K562 (cell line): ENCODE measurements around the gene NEDD4L. TPM values are rescaled to one million over a fixed set of nuclear protein-coding genes. Genes with fewer than 3 reads are reported as not detected.

Source experiments
- ATAC-seq: fragments of 200-7000 bp; cut with Tn5 transposase; 3 replicates; pipeline ENCODE4 v1.9.1; 2020; ENCODE audit warnings: moderate library complexity
- BruUV-seq: library from RNA; stranded (reverse); fragments of 400-500 nt; replicated peaks from 2 replicates; lab custom pipeline; 2021; lab: Mats Ljungman, UMichigan
- CTCF ChIA-PET: fragments of 300-600 bp; formaldehyde crosslinking; extraction: SDS; loops from one replicate; lab custom pipeline; 2021; ENCODE audit warnings: low intra/inter-chr PET ratio; lab: Yijun Ruan, JAX
- POLR2A ChIA-PET: fragments of 300-600, 350-650 bp; sonication (Branson Sonifier 250); formaldehyde crosslinking; extraction: SDS; loops from one replicate; lab custom pipeline; 2021; ENCODE audit warnings: antibody characterized with exemption, inconsistent platforms; lab: Yijun Ruan, JAX
- DNase-seq, 4 experiments: peaks; one replicate each; pipeline versions ENCODE4 v3.0.0 to v3.0.0-alpha.2; 2011 to 2018; ENCODE audit warnings: low spot score in 3 of 4, mixed read lengths in 3 of 4; ENCODE audit errors: extremely low read depth in 1 of 4
- FAIRE-seq: peaks from 2 replicates; lab custom pipeline; 2011; peaks lifted over from hg19 to GRCh38; lab: Jason Lieb, UNC
- H2AFZ ChIP-seq: 2 replicates; pipeline ENCODE4 v1.6.0; 2011; ENCODE audit warnings: low read depth, low read length, control low read depth, inconsistent platforms
- H3K27ac ChIP-seq: fragments of 200-600 bp; 3 replicates; pipeline ENCODE4 v1.8.0; 2011; ENCODE audit warnings: low read depth, mild to moderate bottlenecking, control low read depth, inconsistent platforms, low read length, moderate library complexity, mixed read lengths; ENCODE audit errors: extremely low read depth
- H3K27me3 ChIP-seq, 2 experiments: fragments of 300-600 bp in 1 of 2; 2 replicates in 1 of 2; 3 replicates in 1 of 2; pipeline versions ENCODE4 v1.6.0 to v1.8.0; 2011; ENCODE audit warnings: inconsistent platforms in 2 of 2, low read length in 2 of 2, mild to moderate bottlenecking in 1 of 2, mixed read lengths in 1 of 2, moderate library complexity in 1 of 2; ENCODE audit not compliant: control insufficient read depth in 2 of 2, insufficient read depth in 2 of 2
- H3K36me3 ChIP-seq: fragments of 300-600 bp; 3 replicates; pipeline ENCODE4 v1.8.0; 2011; ENCODE audit warnings: mild to moderate bottlenecking, low read length, inconsistent platforms; ENCODE audit not compliant: control insufficient read depth, insufficient read depth
- H3K4me1 ChIP-seq, 2 experiments: fragments of 200-600 bp in 1 of 2; replicated peaks in 1 of 2; 2 replicates in 1 of 2; 3 replicates in 1 of 2; pipeline versions ENCODE4 v1.5.1 to v1.8.0; 2011; ENCODE audit warnings: inconsistent platforms in 2 of 2, low read length in 2 of 2, mild to moderate bottlenecking in 1 of 2, mixed read lengths in 1 of 2, moderate library complexity in 1 of 2; ENCODE audit not compliant: control insufficient read depth in 2 of 2, insufficient read depth in 2 of 2
- H3K4me2 ChIP-seq: 2 replicates; pipeline ENCODE4 v1.6.1; 2011; ENCODE audit warnings: low read length, control low read depth, inconsistent platforms, mixed read lengths; ENCODE audit not compliant: insufficient read depth
- H3K4me3 ChIP-seq: fragments of 200-600 bp; sonication (generic), shearing (Covaris generic); 2 replicates; pipeline ENCODE4 v1.5.1; 2016; ENCODE audit warnings: control low read depth, inconsistent platforms
- H3K79me2 ChIP-seq: fragments of 200-600 bp; 3 replicates; pipeline ENCODE4 v1.8.0; 2011; ENCODE audit warnings: low read length, inconsistent platforms; ENCODE audit not compliant: control insufficient read depth, insufficient read depth
- H3K9ac ChIP-seq, 2 experiments: 2 replicates each; pipeline versions ENCODE4 v1.6.0 to v1.6.1; 2011; ENCODE audit warnings: low read depth in 2 of 2, low read length in 2 of 2, control low read depth in 1 of 2, inconsistent platforms in 1 of 2, mild to moderate bottlenecking in 1 of 2, mixed read lengths in 1 of 2; ENCODE audit not compliant: insufficient read depth in 1 of 2
- H3K9me1 ChIP-seq: one replicate; pipeline ENCODE4 v1.6.0; 2011; ENCODE audit warnings: inconsistent platforms, mild to moderate bottlenecking, low read length, moderate library complexity; ENCODE audit not compliant: control insufficient read depth, insufficient read depth
- H3K9me3 ChIP-seq: replicated peaks from 2 replicates; pipeline ENCODE4 v1.5.1; 2011; ENCODE audit warnings: low read depth, low read length, inconsistent platforms; ENCODE audit not compliant: control insufficient read depth, insufficient read depth
- H4K20me1 ChIP-seq: replicated peaks from 2 replicates; pipeline ENCODE4 v1.6.1; 2011; ENCODE audit warnings: low read length, inconsistent platforms, mixed read lengths; ENCODE audit not compliant: control insufficient read depth, insufficient read depth
- ARNT ChIP-seq, 2 experiments: fragments of 450-650 bp; IDR thresholded peaks; 2 replicates each; pipeline ENCODE4 v1.6.1; 2016; ENCODE audit warnings: mild to moderate bottlenecking in 1 of 2
- BCL6 ChIP-seq: fragments of 250-450 bp; sonication (Bioruptor Pico); IDR thresholded peaks from 2 replicates; pipeline ENCODE4 v1.4.0; 2020
- BRD4 ChIP-seq: fragments of 200-600 bp; sonication (generic); IDR thresholded peaks from 2 replicates; pipeline ENCODE4 v1.6.1; 2017; ENCODE audit warnings: inconsistent platforms
- CCAR2 ChIP-seq: fragments of 200-400 bp; formaldehyde crosslinking; IDR thresholded peaks from 2 replicates; pipeline ENCODE4 v1.6.1; 2017; ENCODE audit warnings: mild to moderate bottlenecking, low read depth, low read length
- GABPB1 ChIP-seq: sonication (generic); formaldehyde crosslinking; IDR thresholded peaks from 2 replicates; pipeline ENCODE4 v1.8.0; 2022; ENCODE audit warnings: mild to moderate bottlenecking, missing genetic modification reagents
- MCM3 ChIP-seq: fragments of 450-650 bp; IDR thresholded peaks from 2 replicates; pipeline ENCODE4 v1.6.1; 2016
- MXI1 ChIP-seq: IDR thresholded peaks from 2 replicates; pipeline ENCODE4 v1.6.1; 2011; ENCODE audit warnings: low read depth, mild to moderate bottlenecking, improper control_type of control experiment, low read length
- NCOA4 ChIP-seq: fragments of 450-650 bp; IDR thresholded peaks from 2 replicates; pipeline ENCODE4 v1.6.1; 2018; ENCODE audit warnings: mild to moderate bottlenecking; ENCODE audit not compliant: partially characterized antibody
- RAD21 ChIP-seq, 2 experiments: fragments of 250-450 bp in 1 of 2; fragments of 450-650 bp in 1 of 2; sonication (Bioruptor Pico) in 1 of 2; formaldehyde crosslinking in 1 of 2; IDR thresholded peaks in 1 of 2; conservative IDR thresholded peaks in 1 of 2; 2 replicates each; pipeline versions ENCODE4 v1.4.0 to v1.8.0; 2020 to 2022; ENCODE audit warnings: mild to moderate bottlenecking in 2 of 2, moderate library complexity in 1 of 2
- RCOR1 ChIP-seq, 2 experiments: IDR thresholded peaks; 2 replicates each; pipeline ENCODE4 v1.6.1; 2012; ENCODE audit warnings: low read depth in 2 of 2, low read length in 2 of 2, borderline replicate concordance in 1 of 2, improper control_type of control experiment in 1 of 2
- TAF1 ChIP-seq: IDR thresholded peaks from 2 replicates; pipeline ENCODE4 v1.6.1; 2011; ENCODE audit warnings: mild to moderate bottlenecking, low read length, moderate library complexity; ENCODE audit not compliant: insufficient read depth, control insufficient read depth, severe bottlenecking; ENCODE audit errors: extremely low read depth
- ZNF668 ChIP-seq: fragments of 250-450 bp; sonication (Bioruptor Pico); IDR thresholded peaks from 2 replicates; pipeline ENCODE4 v1.8.0; 2022; ENCODE audit warnings: mild to moderate bottlenecking, inconsistent platforms
- ZNF76 ChIP-seq: fragments of 250-450 bp; sonication (Bioruptor Pico); IDR thresholded peaks from 2 replicates; pipeline ENCODE4 v1.4.0; 2020; ENCODE audit warnings: mild to moderate bottlenecking, moderate library complexity, borderline replicate concordance
- WGBS: fragments of 100-300 bp; shearing (Covaris generic); methylation state at CpG from one replicate; pipeline ENCODE4 v1.1.6; 2016; ENCODE audit warnings: low coverage, mixed read lengths; ENCODE audit not compliant: insufficient coverage; ENCODE audit errors: missing lambda C conversion rate; 5-methylcytosine and 5-hydroxymethylcytosine counted together
- in situ Hi-C: fragments of 300-500 bp; cut with MboI; formaldehyde crosslinking; loops from 4 replicates; pipeline ENCODE4 v1.15.0; 2018; ENCODE audit warnings: inconsistent platforms, mixed read lengths
- intact Hi-C: fragments of 100-400 bp; cut with micrococcal nuclease; formaldehyde crosslinking; loops from 2 replicates; pipeline ENCODE4 v1.14.2; 2022
- polyA plus RNA-seq, 8 experiments: library from polyadenylated mRNA; depleted of rRNA in 4 of 8; stranded (reverse) in 5 of 8; unstranded in 3 of 8; fragments of >200 nt; fragmentation: Nextera tagmentation in 2 of 8; fragmentation: Illumina TruSeq in 1 of 8; extraction: Ambion mirVana in 2 of 8; extraction: Trizol in 1 of 8; gene quantifications; 2 replicates each; pipeline versions ENCODE4 v1.2.1 to v1.2.3, GENCODE V29; 2011 to 2014; ENCODE audit warnings: inconsistent platforms in 1 of 8, missing spikeins in 1 of 8
- total RNA-seq, 7 experiments: library from RNA; depleted of rRNA in 6 of 7; stranded (reverse); fragments of >200 nt in 6 of 7; fragmentation: Illumina TruSeq in 2 of 7; extraction: Trizol in 2 of 7; gene quantifications; 2 replicates each; pipeline versions ENCODE4 v1.2.1 to v1.2.3, GENCODE V29; 2011 to 2021; ENCODE audit warnings: low replicate concordance in 1 of 7
- TF ChIP-seq, protein P1 (sequence below), 3 experiments: IDR thresholded peaks in 2 of 3; conservative IDR thresholded peaks in 1 of 3; 2 replicates each; pipeline ENCODE4 v1.5.1; 2011 to 2012; ENCODE audit warnings: low read length in 3 of 3, mild to moderate bottlenecking in 3 of 3, control low read depth in 2 of 3, improper control_type of control experiment in 1 of 3, inconsistent platforms in 1 of 3, low read depth in 1 of 3, mixed read lengths in 1 of 3, moderate library complexity in 1 of 3; ENCODE audit not compliant: insufficient read depth in 2 of 3

Gene NEDD4L
- total and polyA plus RNA-seq, 9 of the 15 experiments (the other 6 are each of a cell fraction or from before 2014, with no cell fraction given) = 8.1 to 33.4 (median 19.9) TPM

DNA sequence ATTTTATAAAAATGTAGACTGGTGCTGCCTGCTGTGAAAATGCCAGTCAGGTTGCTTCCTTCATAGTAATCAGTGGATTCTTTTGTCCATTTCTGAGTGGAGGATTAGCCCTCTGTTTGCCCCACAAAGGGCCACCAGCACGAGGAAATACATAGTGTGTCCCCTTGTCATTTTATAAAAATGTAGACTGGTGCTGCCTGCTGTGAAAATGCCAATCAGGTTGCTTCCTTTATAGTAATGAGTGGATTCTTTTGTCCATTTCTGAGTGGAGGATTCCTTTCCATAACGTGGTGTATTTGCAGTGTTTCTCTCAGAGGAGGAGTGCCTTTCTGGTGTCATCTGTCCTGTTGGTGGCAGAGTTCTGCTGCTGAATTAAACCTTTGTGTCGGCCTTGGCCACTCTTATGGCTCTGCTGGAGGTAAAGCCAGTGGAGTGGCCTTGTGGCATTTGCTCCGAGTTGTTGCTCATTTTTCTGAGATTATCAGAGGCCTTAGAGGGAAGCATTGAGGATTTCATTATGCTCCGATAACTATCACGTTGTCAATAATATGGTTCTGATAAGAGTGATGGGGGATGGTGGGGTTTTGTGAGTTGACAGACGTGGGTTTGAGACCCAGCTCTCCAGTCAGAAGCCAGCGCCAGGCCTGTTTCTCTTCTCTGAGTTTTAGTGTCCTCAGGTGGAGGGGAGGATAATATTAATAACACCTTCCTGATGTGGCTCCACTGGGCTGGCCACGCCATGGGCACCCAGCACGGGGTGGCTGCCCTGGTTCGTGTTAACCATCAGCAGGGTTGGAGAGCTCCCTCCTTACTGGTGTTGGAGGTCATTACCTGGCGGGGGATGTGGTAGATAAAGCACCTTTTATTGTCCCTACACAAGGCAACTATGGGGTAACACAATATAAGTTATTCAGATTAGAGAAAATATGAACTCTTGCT lies 96.6 kb downstream of the NEDD4L start:
- no peak overlapping the region for H3K27ac ChIP-seq
- intact Hi-C loops (loop anchor here (1.0 kb wide), 1 partner anchor 40 kb away; no protein-coding TSS in a partner anchor), in situ Hi-C loops (loop anchor here (25.0 kb wide), 1 partner anchor 253 kb away; no protein-coding TSS in a partner anchor)
- H3K79me2 ChIP-seq = peaks cover 16% of the 10 kb centered on the region; the same call in 2 of the 3 replicates
- DNase-seq = no peak
- no peak overlapping the region for H3K4me3 ChIP-seq
- H3K9ac ChIP-seq = no peak overlapping the region
- H3K9me3 ChIP-seq = no peaks in the 10 kb centered on the region; the same call in 1 of the 2 replicates
- H4K20me1 ChIP-seq = 0 out of 2 replicates have a peak, but pooled peaks cover 2% of the 10 kb centered on the region
- no peaks in the 10 kb centered on the region for H3K36me3 ChIP-seq
- H3K4me1 ChIP-seq = peaks cover 0 to under 1% of the 10 kb centered on the region in 2 experiments; a peak in 2 of 5 replicates
- BruUV-seq = no TSS peak
- H3K4me2 ChIP-seq = no peak overlapping the region
- POLR2A ChIA-PET = no interaction called here
- TF ChIP-seq, protein P1, sequence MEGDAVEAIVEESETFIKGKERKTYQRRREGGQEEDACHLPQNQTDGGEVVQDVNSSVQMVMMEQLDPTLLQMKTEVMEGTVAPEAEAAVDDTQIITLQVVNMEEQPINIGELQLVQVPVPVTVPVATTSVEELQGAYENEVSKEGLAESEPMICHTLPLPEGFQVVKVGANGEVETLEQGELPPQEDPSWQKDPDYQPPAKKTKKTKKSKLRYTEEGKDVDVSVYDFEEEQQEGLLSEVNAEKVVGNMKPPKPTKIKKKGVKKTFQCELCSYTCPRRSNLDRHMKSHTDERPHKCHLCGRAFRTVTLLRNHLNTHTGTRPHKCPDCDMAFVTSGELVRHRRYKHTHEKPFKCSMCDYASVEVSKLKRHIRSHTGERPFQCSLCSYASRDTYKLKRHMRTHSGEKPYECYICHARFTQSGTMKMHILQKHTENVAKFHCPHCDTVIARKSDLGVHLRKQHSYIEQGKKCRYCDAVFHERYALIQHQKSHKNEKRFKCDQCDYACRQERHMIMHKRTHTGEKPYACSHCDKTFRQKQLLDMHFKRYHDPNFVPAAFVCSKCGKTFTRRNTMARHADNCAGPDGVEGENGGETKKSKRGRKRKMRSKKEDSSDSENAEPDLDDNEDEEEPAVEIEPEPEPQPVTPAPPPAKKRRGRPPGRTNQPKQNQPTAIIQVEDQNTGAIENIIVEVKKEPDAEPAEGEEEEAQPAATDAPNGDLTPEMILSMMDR (IDR thresholded peaks at IDR 0.05 in 2 of 3, conservative IDR thresholded peaks at IDR 0.05 in 1 of 3; ENCODE audit: insufficient read depth in 2 of 3, low read depth in 1 of 3, low read length in 3 of 3) = peak in 2 of 3 experiments; percentile 15 to 26; a peak in 2 of 6 replicates
- no peak for TF ChIP-seq MXI1
- TF ChIP-seq GABPB1 (CRISPR knock-in tag) = no peak
- no peak for TF ChIP-seq ZNF668 (CRISPR knock-in tag)
- no peak for TF ChIP-seq TAF1
- TF ChIP-seq ARNT (IDR thresholded peaks at IDR 0.05) = no peak
- TF ChIP-seq RCOR1 (IDR thresholded peaks at IDR 0.05; ENCODE audit: borderline replicate concordance in 1 of 2, low read depth in 2 of 2, low read length in 2 of 2) = no peak
- no peak for TF ChIP-seq ZNF76 (CRISPR knock-in tag)
- no peak for TF ChIP-seq BRD4
- TF ChIP-seq NCOA4 = no peak
- no peak for TF ChIP-seq MCM3
- peak; percentile 25 to 38; a peak in 2 of 4 replicates for TF ChIP-seq RAD21 (CRISPR knock-in tag; conservative IDR thresholded peaks at IDR 0.05 in 1 of 2, IDR thresholded peaks at IDR 0.05 in 1 of 2)
- TF ChIP-seq CCAR2 = no peak
- TF ChIP-seq BCL6 (CRISPR knock-in tag) = no peak
- TF ChIP-seq, all 486 proteins: peak for 2
- ATAC-seq (peak; percentile 68), FAIRE-seq (peak; percentile 32)
- H2AFZ ChIP-seq = no peak overlapping the region
- CTCF ChIA-PET = interaction anchor here (0.7 to 2.1 kb wide), 2 partner anchors 41 to 91 kb away, joined by 3 to 7 read pairs; no protein-coding TSS in a partner anchor
- no peaks in the 10 kb centered on the region for H3K9me1 ChIP-seq
- 46% methylated on average over 10 of the region's 12 CpGs for WGBS
- no peaks in the 10 kb centered on the region for H3K27me3 ChIP-seq
